WERI-Rb-1 (cell line): ENCODE measurements around the gene MTRF1.
A peak's percentile ranks its signal among the peaks of the same experiment; 100 is the strongest.

ENCODE experiments used
- DNase-seq: peaks from one replicate; pipeline ENCODE4 v3.0.0-alpha.2; 2020
- H3K27ac ChIP-seq: fragments of 250-450 bp; sonication (Bioruptor Pico); 2 replicates; pipeline ENCODE4 v1.5.1; 2020; ENCODE audit warnings: mild to moderate bottlenecking, moderate library complexity
- H3K27me3 ChIP-seq: fragments of 250-450 bp; sonication (Bioruptor Pico); 2 replicates; pipeline ENCODE4 v1.5.1; 2021; ENCODE audit warnings: mild to moderate bottlenecking, low read depth, moderate library complexity; ENCODE audit not compliant: insufficient read depth, severe bottlenecking
- H3K36me3 ChIP-seq: fragments of 250-450 bp; sonication (Bioruptor Pico); 2 replicates; pipeline ENCODE4 v1.5.1; 2020; ENCODE audit warnings: mild to moderate bottlenecking, moderate library complexity
- H3K4me3 ChIP-seq: 2 replicates; pipeline ENCODE4 v1.5.1; 2011; ENCODE audit warnings: low read depth, mild to moderate bottlenecking, control low read depth, low read length
- H3K9me3 ChIP-seq: fragments of 250-450 bp; sonication (Bioruptor Pico); 2 replicates; pipeline ENCODE4 v1.5.1; 2021; ENCODE audit warnings: mild to moderate bottlenecking, moderate library complexity; ENCODE audit not compliant: severe bottlenecking
- TF ChIP-seq, protein P1 (sequence below): IDR thresholded peaks from 2 replicates; pipeline ENCODE4 v1.5.1; 2011; ENCODE audit warnings: low read depth, mild to moderate bottlenecking, control low read depth, inconsistent platforms, low read length

Gene MTRF1

DNA sequence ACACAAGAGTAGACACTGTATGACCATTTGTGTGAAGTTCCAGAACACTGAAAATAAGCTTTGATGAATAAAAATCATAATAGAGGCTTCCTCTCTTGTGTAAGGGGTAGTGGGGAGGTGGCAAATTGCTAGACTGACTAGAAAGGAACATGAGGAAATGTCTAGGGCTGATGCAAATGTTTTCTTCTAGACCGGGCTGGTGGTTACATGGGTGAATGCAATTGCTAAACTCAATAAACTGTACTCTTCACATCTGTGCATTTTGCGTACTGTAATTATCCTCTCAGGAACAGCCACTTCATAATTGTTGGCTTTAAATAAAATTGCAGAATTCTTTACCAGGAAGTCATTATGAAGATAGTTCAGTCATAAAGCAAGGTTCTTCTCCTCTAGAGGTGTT, 63.9 kb downstream of the MTRF1 start:
- H3K27ac ChIP-seq = no peak overlapping the region
- no peak for DNase-seq
- TF ChIP-seq, protein P1, sequence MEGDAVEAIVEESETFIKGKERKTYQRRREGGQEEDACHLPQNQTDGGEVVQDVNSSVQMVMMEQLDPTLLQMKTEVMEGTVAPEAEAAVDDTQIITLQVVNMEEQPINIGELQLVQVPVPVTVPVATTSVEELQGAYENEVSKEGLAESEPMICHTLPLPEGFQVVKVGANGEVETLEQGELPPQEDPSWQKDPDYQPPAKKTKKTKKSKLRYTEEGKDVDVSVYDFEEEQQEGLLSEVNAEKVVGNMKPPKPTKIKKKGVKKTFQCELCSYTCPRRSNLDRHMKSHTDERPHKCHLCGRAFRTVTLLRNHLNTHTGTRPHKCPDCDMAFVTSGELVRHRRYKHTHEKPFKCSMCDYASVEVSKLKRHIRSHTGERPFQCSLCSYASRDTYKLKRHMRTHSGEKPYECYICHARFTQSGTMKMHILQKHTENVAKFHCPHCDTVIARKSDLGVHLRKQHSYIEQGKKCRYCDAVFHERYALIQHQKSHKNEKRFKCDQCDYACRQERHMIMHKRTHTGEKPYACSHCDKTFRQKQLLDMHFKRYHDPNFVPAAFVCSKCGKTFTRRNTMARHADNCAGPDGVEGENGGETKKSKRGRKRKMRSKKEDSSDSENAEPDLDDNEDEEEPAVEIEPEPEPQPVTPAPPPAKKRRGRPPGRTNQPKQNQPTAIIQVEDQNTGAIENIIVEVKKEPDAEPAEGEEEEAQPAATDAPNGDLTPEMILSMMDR = no peak
- H3K4me3 ChIP-seq = no peak overlapping the region
- H3K36me3 ChIP-seq = no peaks in the 10 kb centered on the region
- no peaks in the 10 kb centered on the region for H3K27me3 ChIP-seq
- H3K9me3 ChIP-seq = no peaks in the 10 kb centered on the region

DNA sequence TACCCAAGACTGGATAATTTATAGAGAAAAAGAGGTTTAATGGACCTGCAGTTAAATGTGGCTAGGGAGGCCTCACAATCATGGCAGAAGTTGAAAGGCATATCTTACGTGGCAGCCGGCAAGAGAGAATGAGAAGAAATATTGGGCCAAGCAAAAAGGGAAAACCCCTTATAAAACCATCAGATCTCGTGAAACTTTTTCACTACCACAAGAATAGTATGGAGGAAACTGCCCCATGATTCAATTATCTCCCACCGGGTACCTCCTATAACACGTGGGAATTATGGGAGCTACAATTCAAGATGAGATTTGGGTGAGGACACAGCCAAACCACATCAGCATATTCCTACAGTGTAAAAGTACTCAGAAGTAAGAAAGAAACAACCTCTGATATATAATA, 64.3 kb downstream of the MTRF1 start:
- Histone ChIP-seq H3K9me3 (no peaks in the 10 kb centered on the region), H3K4me3 (no peak overlapping the region), H3K27me3 (no peaks in the 10 kb centered on the region), H3K27ac (no peak overlapping the region), H3K36me3 (no peaks in the 10 kb centered on the region)
- no peak for DNase-seq
- TF ChIP-seq, protein P1 = no peak

DNA sequence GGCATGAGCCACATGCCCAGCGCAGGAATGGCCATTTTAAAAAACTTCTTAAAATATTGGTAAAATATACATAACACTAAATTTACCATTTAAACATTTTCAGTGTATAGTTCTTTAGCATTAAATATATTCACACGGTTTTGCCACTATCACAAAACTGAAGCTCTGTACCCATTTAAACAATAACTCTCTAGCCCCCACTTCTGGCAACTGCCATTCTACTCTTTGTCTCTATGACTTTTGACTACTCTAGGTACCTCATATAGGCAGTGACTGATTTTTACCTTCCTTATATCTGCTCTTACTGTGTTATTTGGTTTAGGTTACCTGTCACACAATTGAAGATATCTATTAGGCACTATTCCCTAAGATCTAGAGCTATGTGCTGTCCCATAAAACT, 66.8 kb downstream of the MTRF1 start:
- H3K4me3 ChIP-seq = no peak overlapping the region
- no peaks in the 10 kb centered on the region for H3K27me3 ChIP-seq
- no peaks in the 10 kb centered on the region for H3K36me3 ChIP-seq
- TF ChIP-seq, protein P1 = no peak
- H3K9me3 ChIP-seq = no peaks in the 10 kb centered on the region
- no peak for DNase-seq
- H3K27ac ChIP-seq = no peak overlapping the region

DNA sequence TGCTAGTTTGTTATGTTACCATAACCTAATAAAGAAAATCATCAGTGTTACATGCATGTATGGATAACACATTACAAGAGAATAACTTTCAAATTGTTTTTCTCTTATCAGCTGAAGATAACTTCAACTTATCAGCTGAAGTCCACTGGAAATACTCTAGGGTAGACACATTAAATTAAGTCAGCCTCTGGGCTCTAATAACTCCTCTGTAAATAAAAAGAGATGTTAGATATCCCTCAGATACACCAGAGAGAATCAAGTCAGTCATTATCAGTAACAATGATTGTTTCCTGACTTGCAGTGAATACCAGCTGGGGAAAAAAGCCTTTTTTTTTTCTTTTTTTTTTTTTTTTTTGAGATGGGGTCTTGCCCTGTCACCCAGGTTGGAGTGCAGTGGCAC, 67.4 kb downstream of the MTRF1 start:
- DNase-seq = no peak

DNA sequence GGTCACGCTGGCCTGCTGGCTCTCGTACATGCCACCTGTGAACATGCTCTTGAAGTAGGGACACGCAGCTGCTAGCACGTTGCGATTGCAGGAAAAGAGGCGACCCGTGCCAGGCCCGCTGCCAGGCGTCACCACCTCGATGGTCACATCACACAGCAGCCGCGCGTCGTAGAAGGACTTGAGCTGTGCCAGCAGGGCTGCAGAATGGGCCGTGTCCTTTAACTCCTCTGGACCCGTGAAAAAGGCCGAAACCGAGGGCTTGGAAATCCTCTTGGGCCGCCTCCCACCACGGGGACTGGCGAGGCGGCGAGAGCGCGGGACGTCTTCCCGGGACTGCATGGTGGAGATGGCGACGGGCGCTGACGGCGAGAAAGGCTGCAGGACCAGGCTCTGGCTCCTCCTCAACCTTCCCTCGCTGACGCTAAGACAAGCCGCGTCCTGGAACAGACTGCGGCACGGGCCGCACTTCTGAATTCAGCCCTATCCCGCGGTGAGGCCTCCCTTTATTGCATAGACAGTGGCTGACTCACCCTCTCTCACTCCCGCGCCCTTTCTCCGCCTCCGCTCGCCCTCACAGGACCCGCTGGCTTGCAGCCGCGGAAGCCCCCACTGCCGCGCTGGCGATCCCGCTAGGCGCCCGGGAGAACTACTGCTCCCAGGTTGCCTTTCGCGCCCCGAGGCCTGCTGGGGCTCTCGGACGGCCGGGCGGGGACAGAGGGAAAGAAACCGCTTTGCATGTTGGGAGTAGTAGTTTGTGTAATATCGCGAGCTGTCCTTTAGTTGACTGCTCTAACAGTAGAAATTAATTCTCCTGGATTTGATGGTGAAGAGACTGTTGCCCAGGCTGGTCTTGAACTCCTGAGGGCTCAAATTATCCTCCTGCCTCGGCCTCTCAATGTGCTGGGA, 69.2 kb downstream of the MTRF1 start, which contains the start of gene KBTBD7:
KBTBD7 (minus strand) TSS at position 651 of the 906 bp plus-strand sequence; CDS start at position 339, 312 bp downstream.
- no peaks in the 10 kb centered on the region for H3K36me3 ChIP-seq
- DNase-seq = peak; percentile 81

More for the DNA sequence above, 67.4 kb downstream of the MTRF1 start:
- Histone ChIP-seq H3K27ac (no peak overlapping the region), H3K36me3 (no peaks in the 10 kb centered on the region), H3K27me3 (no peaks in the 10 kb centered on the region), H3K4me3 (no peak overlapping the region), H3K9me3 (no peaks in the 10 kb centered on the region)
- TF ChIP-seq, protein P1 = no peak

More for the DNA sequence above, 69.2 kb downstream of the MTRF1 start, which contains the start of gene KBTBD7:
- Histone ChIP-seq H3K27me3 (no peaks in the 10 kb centered on the region), H3K27ac (peak within 1 kb of the TSS; percentile 69), H3K9me3 (no peaks in the 10 kb centered on the region), H3K4me3 (peak within 1 kb of the TSS; percentile 61)
- TF ChIP-seq, protein P1 = no peak
